ENCODE results near the gene FGF5.

FGF5 gene

GRCh38 chr4:80334568-80334967 lies 68.1 kb downstream of the FGF5 start:
- no peak for DNase-seq (ENCODE audit: extremely low read depth in 1 of 2, low read depth in 1 of 2)

GRCh38 chr4:80335226-80335553 lies 68.7 kb downstream of the FGF5 start:
- DNase-seq (ENCODE audit: extremely low read depth in 1 of 2, low read depth in 1 of 2): no peak

GRCh38 chr4:80335554-80336358 lies 69.3 kb downstream of the FGF5 start, which contains the start of gene CFAP299:
Gene CFAP299 (plus strand): TSS chr4:80335730.
- peak; percentile 33 to 58 for DNase-seq (ENCODE audit: extremely low read depth in 1 of 2, low read depth in 1 of 2)

- no peak for DNase-seq (ENCODE audit: extremely low read depth in 1 of 2, low read depth in 1 of 2)
These were observed 70.1 kb downstream of the FGF5 start for GRCh38 chr4:80336582-80336981.

- DNase-seq (ENCODE audit: extremely low read depth in 1 of 2, low read depth in 1 of 2): no peak
These were observed 73.6 kb downstream of the FGF5 start for GRCh38 chr4:80340036-80340435.

All from stimulated activated CD8-positive, alpha-beta memory T cell treated with anti-CD3 and anti-CD28 coated beads, Interleukin-7, amount 100 ng/mL, for 48 hours (primary cell).